ENCODE data around the gene HLA-DPA1. TPM values are rescaled to one million over a fixed set of nuclear protein-coding genes. Genes with fewer than 3 reads are reported as not detected.

HLA-DPA1 gene
- total and polyA plus RNA-seq, 10 of the 15 experiments (the other 5 are each of a cell fraction or from before 2014, with no cell fraction given), result 508 to 1,640 (median 829) TPM

GRCh38 chr6:33123181-33123580, 49.7 kb upstream of the HLA-DPA1 start:
- H3K9me3 ChIP-seq (replicated peaks; ENCODE audit: control insufficient read depth, insufficient read depth, low read length), result peaks cover 13% of the 10 kb centered on the region
- ATAC-seq (no peak), FAIRE-seq (no peak), DNase-seq (ENCODE audit: low read depth, low spot score) (no peak)
- H3K9ac ChIP-seq (ENCODE audit: control insufficient read depth, insufficient read depth, low read length), result no peak overlapping the region
- ChIA-PET POLR2A (interaction anchor here (0.8 to 0.9 kb wide), 2 partner anchors 9 to 25 kb away, joined by 3 read pairs; no protein-coding TSS in a partner anchor), SMC1A (ENCODE audit: uncharacterized antibody, unreplicated experiment) (interaction anchor here (1.0 to 8.0 kb wide), 11 partner anchors 8 to 125 kb away, joined by 3 to 55 read pairs (median 5); no protein-coding TSS in a partner anchor), RAD21 (ENCODE audit: unreplicated experiment) (interaction anchor here (0.9 to 4.2 kb wide), 5 partner anchors 11 to 126 kb away, joined by 3 to 20 read pairs (median 3); no protein-coding TSS in a partner anchor), CTCF (interaction anchor here (0.6 to 14.5 kb wide), 14 partner anchors 5 to 127 kb away, joined by 3 to 266 read pairs (median 28); no protein-coding TSS in a partner anchor)
- H3K4me2 ChIP-seq (ENCODE audit: control insufficient read depth, insufficient read depth), result no peak overlapping the region
- intact Hi-C loops (cut with micrococcal nuclease; ENCODE audit: unreplicated experiment) (loop anchor here (1.0 to 2.0 kb wide), 3 partner anchors 26 to 126 kb away; no protein-coding TSS in a partner anchor), in situ Hi-C loops (cut with MboI) (no loop called here)
- BruUV-seq (replicated peaks), result no TSS peak
- H4K20me1 ChIP-seq (ENCODE audit: control insufficient read depth, insufficient read depth), result no peaks in the 10 kb centered on the region
- 36% methylated on average over 6 of the region's 6 CpGs for WGBS (ENCODE audit: insufficient coverage, insufficient replicate concordance, low lambda C conversion rate, missing lambda C conversion rate)
- H3K36me3 ChIP-seq (ENCODE audit: control insufficient read depth in 2 of 2, insufficient read depth in 2 of 2, low read length in 1 of 2), result no peaks in the 10 kb centered on the region
- TF ChIP-seq SP1 (IDR thresholded peaks at IDR 0.05; ENCODE audit: low read depth, low read length) (no peak), SMAD5 (IDR thresholded peaks at IDR 0.05; ENCODE audit: low read depth) (no peak), NR2C2 (IDR thresholded peaks at IDR 0.05; ENCODE audit: borderline replicate concordance, control insufficient read depth, insufficient read length, low read depth) (no peak), EP300 (IDR thresholded peaks at IDR 0.05; ENCODE audit: borderline replicate concordance in 1 of 2, control insufficient read depth in 1 of 2, low read depth in 2 of 2, low read length in 2 of 2) (no peak)
- TF ChIP-seq, protein P1, sequence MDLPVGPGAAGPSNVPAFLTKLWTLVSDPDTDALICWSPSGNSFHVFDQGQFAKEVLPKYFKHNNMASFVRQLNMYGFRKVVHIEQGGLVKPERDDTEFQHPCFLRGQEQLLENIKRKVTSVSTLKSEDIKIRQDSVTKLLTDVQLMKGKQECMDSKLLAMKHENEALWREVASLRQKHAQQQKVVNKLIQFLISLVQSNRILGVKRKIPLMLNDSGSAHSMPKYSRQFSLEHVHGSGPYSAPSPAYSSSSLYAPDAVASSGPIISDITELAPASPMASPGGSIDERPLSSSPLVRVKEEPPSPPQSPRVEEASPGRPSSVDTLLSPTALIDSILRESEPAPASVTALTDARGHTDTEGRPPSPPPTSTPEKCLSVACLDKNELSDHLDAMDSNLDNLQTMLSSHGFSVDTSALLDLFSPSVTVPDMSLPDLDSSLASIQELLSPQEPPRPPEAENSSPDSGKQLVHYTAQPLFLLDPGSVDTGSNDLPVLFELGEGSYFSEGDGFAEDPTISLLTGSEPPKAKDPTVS (IDR thresholded peaks at IDR 0.05; ENCODE audit: low read depth, low read length), result no peak
- no peaks in the 10 kb centered on the region for H3K27me3 ChIP-seq (replicated peaks in 1 of 2; ENCODE audit: control insufficient read depth in 2 of 2, insufficient read depth in 2 of 2, low read length in 1 of 2)
- H3K4me3 ChIP-seq, result no peak overlapping the region
- H3K4me1 ChIP-seq (ENCODE audit: control insufficient read depth, insufficient read depth, low read length), result peaks cover 8% of the 10 kb centered on the region
- no peak overlapping the region for H2AFZ ChIP-seq (ENCODE audit: control insufficient read depth, low read depth, low read length)
- no peaks in the 10 kb centered on the region for H3K79me2 ChIP-seq (ENCODE audit: control insufficient read depth, insufficient read depth, low read length)
- no peak overlapping the region for H3K27ac ChIP-seq (ENCODE audit: control insufficient read depth, insufficient read depth)

Data from GM12878 (cell line).